ENCODE results near the gene ATL3. TPM values are rescaled to one million over a fixed set of nuclear protein-coding genes. Genes with fewer than 3 reads are reported as not detected.
A peak's percentile ranks its signal among the peaks of the same experiment; 100 is the strongest.
"Not testable (repeated sequence)": the region's sequence is repeated elsewhere in the genome, so short reads cannot be mapped to it uniquely, and the experiment has no call there.

The ATL3 gene
- total RNA-seq, 2 donors from 2014 or later = 17.9 to 33.5 TPM

DNA sequence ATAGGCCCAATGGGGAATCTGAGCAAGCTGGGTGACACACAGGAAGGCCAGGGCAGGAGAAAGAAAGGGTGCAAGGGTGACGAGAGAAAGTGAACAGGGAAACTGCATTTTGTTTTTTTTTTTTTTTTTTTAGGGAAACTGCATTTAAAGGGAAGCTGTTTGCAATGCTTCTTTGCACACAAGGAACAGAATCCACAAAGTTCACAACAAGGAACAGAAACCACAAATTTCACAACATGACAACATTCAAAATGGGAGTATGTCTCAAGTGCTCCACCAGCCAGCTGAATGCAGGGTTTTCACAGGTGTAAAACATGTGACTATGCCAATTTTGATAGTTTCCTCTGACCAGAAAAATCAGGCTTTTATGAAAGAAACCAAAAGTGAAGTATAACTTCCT is 50.1 kb downstream of the ATL3 start:
- Histone ChIP-seq H3K36me3 (no peaks in the 10 kb centered on the region), H3K4me1 (no peaks in the 10 kb centered on the region), H3K4me3 (no peak overlapping the region), H3K27me3 (no peaks in the 10 kb centered on the region), H3K27ac (no peak overlapping the region), H3K9me3 (no peaks in the 10 kb centered on the region)
- peak; percentile 28 for DNase-seq (ENCODE audit: low spot score)
- TF ChIP-seq, protein P1, sequence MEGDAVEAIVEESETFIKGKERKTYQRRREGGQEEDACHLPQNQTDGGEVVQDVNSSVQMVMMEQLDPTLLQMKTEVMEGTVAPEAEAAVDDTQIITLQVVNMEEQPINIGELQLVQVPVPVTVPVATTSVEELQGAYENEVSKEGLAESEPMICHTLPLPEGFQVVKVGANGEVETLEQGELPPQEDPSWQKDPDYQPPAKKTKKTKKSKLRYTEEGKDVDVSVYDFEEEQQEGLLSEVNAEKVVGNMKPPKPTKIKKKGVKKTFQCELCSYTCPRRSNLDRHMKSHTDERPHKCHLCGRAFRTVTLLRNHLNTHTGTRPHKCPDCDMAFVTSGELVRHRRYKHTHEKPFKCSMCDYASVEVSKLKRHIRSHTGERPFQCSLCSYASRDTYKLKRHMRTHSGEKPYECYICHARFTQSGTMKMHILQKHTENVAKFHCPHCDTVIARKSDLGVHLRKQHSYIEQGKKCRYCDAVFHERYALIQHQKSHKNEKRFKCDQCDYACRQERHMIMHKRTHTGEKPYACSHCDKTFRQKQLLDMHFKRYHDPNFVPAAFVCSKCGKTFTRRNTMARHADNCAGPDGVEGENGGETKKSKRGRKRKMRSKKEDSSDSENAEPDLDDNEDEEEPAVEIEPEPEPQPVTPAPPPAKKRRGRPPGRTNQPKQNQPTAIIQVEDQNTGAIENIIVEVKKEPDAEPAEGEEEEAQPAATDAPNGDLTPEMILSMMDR (IDR thresholded peaks at IDR 0.05) = no peak

DNA sequence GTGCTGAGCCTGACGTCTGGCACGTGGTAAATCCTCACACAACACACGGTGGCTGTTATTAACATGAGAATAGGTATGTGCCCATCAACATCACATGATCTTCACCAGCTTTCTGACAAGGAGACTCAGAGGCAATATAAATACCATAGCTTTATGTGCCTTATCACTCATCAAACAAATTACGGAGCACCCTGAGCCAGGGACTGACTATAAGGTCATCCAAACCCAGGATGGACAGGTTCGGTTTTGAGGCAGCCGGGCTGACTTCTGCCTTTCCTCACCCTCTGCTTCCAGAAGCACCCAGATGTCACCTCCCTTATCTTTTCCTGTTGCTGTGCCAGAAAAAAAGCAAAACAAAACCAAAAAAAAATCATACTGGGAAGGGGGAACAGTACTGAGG is 51.2 kb downstream of the ATL3 start:
- Histone ChIP-seq H3K36me3 (no peaks in the 10 kb centered on the region), H3K9me3 (no peaks in the 10 kb centered on the region)
- TF ChIP-seq, protein P1 (IDR thresholded peaks at IDR 0.05) = no peak

DNA sequence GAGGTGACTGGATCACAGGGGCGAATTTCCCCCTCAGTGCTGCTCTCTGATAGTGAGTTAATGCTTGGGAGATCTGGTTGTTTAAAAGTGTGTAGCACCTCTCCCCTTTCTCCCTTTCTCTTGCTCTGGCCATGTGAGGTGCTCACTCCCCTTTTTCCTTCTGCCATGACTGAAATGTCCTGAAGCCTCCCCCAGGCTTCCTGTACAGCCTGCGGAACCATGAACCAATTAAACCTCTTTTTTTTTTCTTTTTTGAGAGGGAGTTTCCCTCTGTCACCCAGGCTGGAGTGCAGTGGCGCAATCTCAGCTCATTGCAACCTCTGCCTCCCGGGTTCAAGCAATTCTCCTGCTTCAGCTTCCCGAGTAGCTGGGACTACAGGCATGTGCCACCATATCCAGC is 53.5 kb downstream of the ATL3 start:
- H3K27ac ChIP-seq; H3K4me1 ChIP-seq; DNase-seq (ENCODE audit: low spot score); H3K27me3 ChIP-seq; H3K36me3 ChIP-seq; H3K9me3 ChIP-seq; H3K4me3 ChIP-seq: not testable (repeated sequence)

More for the DNA sequence above, 51.2 kb downstream of the ATL3 start:
- Histone ChIP-seq H3K27me3 (no peaks in the 10 kb centered on the region), H3K4me1 (no peaks in the 10 kb centered on the region), H3K4me3 (no peak overlapping the region), H3K27ac (no peak overlapping the region)
- DNase-seq (ENCODE audit: low spot score) = peak; percentile 7

DNA sequence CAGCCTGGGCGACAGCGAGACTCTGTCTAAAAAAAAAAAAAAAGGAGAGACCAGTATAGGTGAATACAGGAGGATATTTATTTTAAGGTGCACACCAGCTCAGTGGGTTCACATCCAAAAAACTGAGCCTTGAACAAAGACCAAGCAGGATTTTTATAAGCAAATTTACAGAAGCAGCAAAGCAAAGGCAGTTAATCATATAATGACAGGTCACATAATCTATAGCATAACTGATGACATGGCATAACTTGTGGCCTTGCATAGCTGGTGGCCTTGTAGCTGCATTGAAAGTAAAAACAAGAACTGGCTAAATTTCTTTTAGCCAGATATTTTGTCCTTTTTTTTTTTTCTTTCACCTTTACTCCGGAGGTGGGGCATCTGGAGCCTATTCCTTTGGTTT is 54.2 kb downstream of the ATL3 start:
- Histone ChIP-seq H3K36me3 (no peaks in the 10 kb centered on the region), H3K4me3 (no peak overlapping the region), H3K4me1 (peaks cover 0 to 10% of the 10 kb centered on the region in 2 donors), H3K9me3 (no peaks in the 10 kb centered on the region), H3K27me3 (no peaks in the 10 kb centered on the region), H3K27ac (no peak overlapping the region)
- TF ChIP-seq, protein P1 (IDR thresholded peaks at IDR 0.05) = no peak
- DNase-seq (ENCODE audit: low spot score) = no peak

DNA sequence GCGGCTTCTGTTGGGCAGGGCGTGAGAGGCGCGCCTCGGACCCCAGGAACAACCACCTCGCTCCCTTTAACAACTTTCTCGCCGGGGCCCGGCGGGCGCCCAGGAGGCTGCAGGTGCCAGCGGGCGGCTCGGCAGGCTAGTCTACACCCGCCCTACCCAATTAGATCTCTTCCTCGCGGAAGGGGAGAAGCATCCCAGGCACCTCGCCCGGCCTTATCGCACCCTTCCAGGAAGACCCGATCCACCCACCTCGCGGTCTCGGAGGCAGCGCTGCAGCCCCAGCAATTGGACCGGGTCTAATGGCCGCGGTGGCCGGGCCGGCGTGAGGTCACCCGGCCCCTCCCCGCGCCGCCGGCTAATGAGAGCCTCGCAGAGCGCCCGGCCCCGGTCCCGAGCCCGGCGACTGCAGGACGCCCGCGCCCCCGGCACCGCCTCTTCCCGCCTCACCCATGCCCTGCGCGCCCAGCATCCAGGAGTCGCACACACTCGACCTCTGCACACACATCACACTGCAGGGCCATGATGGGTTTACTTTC is 57.0 kb downstream of the ATL3 start, which contains the start of gene PLAAT3:
Gene PLAAT3 (minus strand): TSS at position 298 of the 536 bp plus-strand sequence. CDS start 419 bp downstream, outside the sequence.
- DNase-seq (ENCODE audit: low spot score) = peak; percentile 87
- Histone ChIP-seq H3K4me3 (peak within 1 kb of the TSS; percentile 60 to 89), H3K27me3 (no peaks in the 10 kb centered on the region), H3K9me3 (no peaks in the 10 kb centered on the region), H3K36me3 (no peaks in the 10 kb centered on the region), H3K4me1 (peaks cover 0 to 36% of the 10 kb centered on the region in 2 donors), H3K27ac (peak within 1 kb of the TSS; percentile 89 to 95)
- TF ChIP-seq, protein P1 (IDR thresholded peaks at IDR 0.05) = no peak

DNA sequence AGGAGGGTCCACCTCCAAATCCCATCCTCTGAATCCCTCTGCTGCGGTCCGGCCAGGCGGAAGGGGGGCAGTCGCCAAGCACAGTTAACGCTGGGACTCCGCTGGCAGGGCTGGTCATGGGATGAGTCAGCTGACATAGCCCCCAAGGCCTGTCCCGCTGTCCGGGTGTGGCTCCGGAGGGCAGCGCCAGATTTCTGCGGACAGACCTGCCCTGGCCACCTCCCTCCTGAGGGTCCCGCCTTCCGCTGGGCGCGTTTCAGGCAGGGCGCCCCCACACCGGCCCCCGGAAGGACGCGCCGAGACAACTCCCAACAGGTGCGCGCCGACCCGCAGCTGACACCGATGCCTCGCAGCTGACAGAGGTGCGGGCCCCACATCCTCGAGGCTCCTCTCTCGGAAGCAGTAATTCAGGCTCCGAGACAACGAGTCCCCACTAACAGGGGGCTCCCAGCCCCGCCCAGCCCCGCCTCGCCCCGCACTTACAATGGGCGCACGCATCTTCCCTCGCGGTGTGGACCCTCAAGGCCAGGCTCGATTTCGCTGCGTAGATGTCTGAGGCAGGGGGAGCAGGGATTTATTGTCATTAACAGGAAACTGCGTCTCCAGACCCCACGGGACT is 57.5 kb downstream of the ATL3 start:
- Histone ChIP-seq H3K27me3 (no peaks in the 10 kb centered on the region), H3K36me3 (no peaks in the 10 kb centered on the region), H3K9me3 (no peaks in the 10 kb centered on the region), H3K4me3 (peak overlapping the region; percentile 60 to 89), H3K4me1 (peaks cover 0 to 42% of the 10 kb centered on the region in 2 donors), H3K27ac (peak overlapping the region; percentile 89 to 95)
- DNase-seq (ENCODE audit: low spot score) = peak; percentile 77
- TF ChIP-seq, protein P1 (IDR thresholded peaks at IDR 0.05) = no peak
